ENCODE data around the gene SLA2. TPM values are rescaled to one million over a fixed set of nuclear protein-coding genes. Genes with fewer than 3 reads are reported as not detected.
"Not testable (repeated sequence)": the region's sequence is repeated elsewhere in the genome, so short reads cannot be mapped to it uniquely, and the experiment has no call there.

Gene SLA2
- polyA plus RNA-seq, 4 donors, result 0.24 to 0.72 (median 0.32) TPM

- no peak for DNase-seq (ENCODE audit: low read depth in 4 of 4, low spot score in 3 of 4)
Observed at GRCh38 chr20:36578356-36579041, 67.5 kb downstream of the SLA2 start.

GRCh38 chr20:36576081-36576445 lies 69.9 kb downstream of the SLA2 start:
- no peak for DNase-seq (ENCODE audit: low read depth in 4 of 4, low spot score in 3 of 4)

- DNase-seq (ENCODE audit: low read depth in 4 of 4, low spot score in 3 of 4), result peak in 1 of 4 donors; percentile 61
Observed at GRCh38 chr20:36574366-36575135, 71.4 kb downstream of the SLA2 start.

- peak in 1 of 4 donors; percentile 27 for DNase-seq (ENCODE audit: low read depth in 4 of 4, low spot score in 3 of 4)
Observed at GRCh38 chr20:36573798-36574365, 72.1 kb downstream of the SLA2 start.

- peak in 3 of 4 donors; percentile 86 to 91 (median 89) for DNase-seq (ENCODE audit: low read depth in 4 of 4, low spot score in 3 of 4)
Observed at GRCh38 chr20:36573103-36573797, 72.7 kb downstream of the SLA2 start, which contains the start of gene TGIF2. TGIF2 (plus strand) TSS chr20:36573597; CDS start chr20:36578775, 5,178 bp downstream.

GRCh38 chr20:36572701-36573102 lies 73.3 kb downstream of the SLA2 start:
- no peak for DNase-seq (ENCODE audit: low read depth in 4 of 4, low spot score in 3 of 4)

- peak in 1 of 4 donors; percentile 61 for DNase-seq (ENCODE audit: low read depth in 4 of 4, low spot score in 3 of 4)
Observed at GRCh38 chr20:36571564-36572504, 74.2 kb downstream of the SLA2 start.

- DNase-seq (ENCODE audit: low read depth in 4 of 4, low spot score in 3 of 4), result no peak
Observed at GRCh38 chr20:36569847-36570429, 76.1 kb downstream of the SLA2 start.

- no peak for DNase-seq (ENCODE audit: low read depth in 4 of 4, low spot score in 3 of 4)
Observed at GRCh38 chr20:36565520-36565919, 80.5 kb downstream of the SLA2 start.

GRCh38 chr20:36564726-36565121 lies 81.3 kb downstream of the SLA2 start:
- not testable (repeated sequence) for DNase-seq (ENCODE audit: low read depth in 4 of 4, low spot score in 3 of 4)

GRCh38 chr20:36564078-36564725 lies 81.8 kb downstream of the SLA2 start:
- DNase-seq (ENCODE audit: low read depth in 4 of 4, low spot score in 3 of 4), result not testable (repeated sequence)

- no peak for DNase-seq (ENCODE audit: low read depth in 4 of 4, low spot score in 3 of 4)
Observed at GRCh38 chr20:36563374-36563773, 82.6 kb downstream of the SLA2 start.

- no peak for DNase-seq (ENCODE audit: low read depth in 4 of 4, low spot score in 3 of 4)
Observed at GRCh38 chr20:36562724-36563123, 83.3 kb downstream of the SLA2 start.

Other genes with a start within 250 kb of the SLA2 start
- gene MYL9, start 104.7 kb downstream of the SLA2 start, polyA plus RNA-seq (ENCODE audit: insufficient read length in 4 of 4), result 100 to 1,000 TPM; 209 to 276 (median 261) TPM
- gene TGIF2, start 72.6 kb downstream of the SLA2 start, polyA plus RNA-seq (ENCODE audit: insufficient read length in 4 of 4), result 10 to 100 TPM; 56.2 to 60.2 (median 58.6) TPM
- gene RAB5IF, start 40.4 kb downstream of the SLA2 start, polyA plus RNA-seq (ENCODE audit: insufficient read length in 4 of 4), result 10 to 100 TPM; 46.0 to 66.3 (median 56.6) TPM
- gene NDRG3, start 99.9 kb upstream of the SLA2 start, polyA plus RNA-seq (ENCODE audit: insufficient read length in 4 of 4), result 10 to 100 TPM; 32.5 to 37.6 (median 35.1) TPM
- 10 to 100 TPM; 18.7 to 21.3 (median 19.9) TPM for gene DSN1, start 127.6 kb upstream of the SLA2 start, polyA plus RNA-seq (ENCODE audit: insufficient read length in 4 of 4)
- 1 to 10 TPM in 3 of 4 donors, under 1 TPM in 1; 0.72 to 6.4 (median 2.5) TPM for gene TLDC2, start 229.9 kb upstream of the SLA2 start, polyA plus RNA-seq (ENCODE audit: insufficient read length in 4 of 4)

Data from left renal pelvis (tissue), 4 donors.